ENCODE measurements around the gene ABCB8. TPM values are rescaled to one million over a fixed set of nuclear protein-coding genes. Genes with fewer than 3 reads are reported as not detected.

The ABCB8 gene
- total RNA-seq, 2 experiments from 2014 or later, result 57.0 to 62.2 TPM

- Histone ChIP-seq H3K4me1 (ENCODE audit: insufficient read depth, low read length) (peaks cover 21% of the 10 kb centered on the region), H3K27ac (ENCODE audit: low read depth in 1 of 2, low read length in 2 of 2) (no peak overlapping the region), H3K27me3 (ENCODE audit: control insufficient read depth in 1 of 2, insufficient read depth in 2 of 2, low read length in 2 of 2) (no peaks in the 10 kb centered on the region), H3K4me3 (ENCODE audit: low read length) (no peak overlapping the region), H3K9me3 (ENCODE audit: control insufficient read depth in 1 of 2, insufficient read depth in 1 of 2, low read length in 2 of 2) (no peaks in the 10 kb centered on the region), H3K36me3 (ENCODE audit: insufficient read depth, low read length) (peaks cover 57% of the 10 kb centered on the region)
- Mint-ChIP-seq H3K9me3 (no peaks in the 10 kb centered on the region), H3K4me3 (no peak overlapping the region), H3K27ac (no peak overlapping the region), H3K36me3 (ENCODE audit: low read depth) (peaks cover 43% of the 10 kb centered on the region), H3K4me1 (ENCODE audit: low read depth) (peaks cover 18% of the 10 kb centered on the region), H3K27me3 (no peaks in the 10 kb centered on the region)
- no peak for DNase-seq
- CTCF ChIA-PET, result interaction anchor here (0.9 kb wide), 1 partner anchor 16 kb away, joined by 3 read pairs; no protein-coding TSS in a partner anchor
- POLR2A ChIA-PET, result no interaction called here
- TF ChIP-seq, protein P1, sequence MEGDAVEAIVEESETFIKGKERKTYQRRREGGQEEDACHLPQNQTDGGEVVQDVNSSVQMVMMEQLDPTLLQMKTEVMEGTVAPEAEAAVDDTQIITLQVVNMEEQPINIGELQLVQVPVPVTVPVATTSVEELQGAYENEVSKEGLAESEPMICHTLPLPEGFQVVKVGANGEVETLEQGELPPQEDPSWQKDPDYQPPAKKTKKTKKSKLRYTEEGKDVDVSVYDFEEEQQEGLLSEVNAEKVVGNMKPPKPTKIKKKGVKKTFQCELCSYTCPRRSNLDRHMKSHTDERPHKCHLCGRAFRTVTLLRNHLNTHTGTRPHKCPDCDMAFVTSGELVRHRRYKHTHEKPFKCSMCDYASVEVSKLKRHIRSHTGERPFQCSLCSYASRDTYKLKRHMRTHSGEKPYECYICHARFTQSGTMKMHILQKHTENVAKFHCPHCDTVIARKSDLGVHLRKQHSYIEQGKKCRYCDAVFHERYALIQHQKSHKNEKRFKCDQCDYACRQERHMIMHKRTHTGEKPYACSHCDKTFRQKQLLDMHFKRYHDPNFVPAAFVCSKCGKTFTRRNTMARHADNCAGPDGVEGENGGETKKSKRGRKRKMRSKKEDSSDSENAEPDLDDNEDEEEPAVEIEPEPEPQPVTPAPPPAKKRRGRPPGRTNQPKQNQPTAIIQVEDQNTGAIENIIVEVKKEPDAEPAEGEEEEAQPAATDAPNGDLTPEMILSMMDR (IDR thresholded peaks at IDR 0.05), result no peak
- intact Hi-C loops (cut with DNase I, micrococcal nuclease), result no loop called here
- no peak for ATAC-seq (ENCODE audit: poor library complexity)
Measured at GRCh38 chr7:151075978-151076426, 47.8 kb downstream of the ABCB8 start.

DNA sequence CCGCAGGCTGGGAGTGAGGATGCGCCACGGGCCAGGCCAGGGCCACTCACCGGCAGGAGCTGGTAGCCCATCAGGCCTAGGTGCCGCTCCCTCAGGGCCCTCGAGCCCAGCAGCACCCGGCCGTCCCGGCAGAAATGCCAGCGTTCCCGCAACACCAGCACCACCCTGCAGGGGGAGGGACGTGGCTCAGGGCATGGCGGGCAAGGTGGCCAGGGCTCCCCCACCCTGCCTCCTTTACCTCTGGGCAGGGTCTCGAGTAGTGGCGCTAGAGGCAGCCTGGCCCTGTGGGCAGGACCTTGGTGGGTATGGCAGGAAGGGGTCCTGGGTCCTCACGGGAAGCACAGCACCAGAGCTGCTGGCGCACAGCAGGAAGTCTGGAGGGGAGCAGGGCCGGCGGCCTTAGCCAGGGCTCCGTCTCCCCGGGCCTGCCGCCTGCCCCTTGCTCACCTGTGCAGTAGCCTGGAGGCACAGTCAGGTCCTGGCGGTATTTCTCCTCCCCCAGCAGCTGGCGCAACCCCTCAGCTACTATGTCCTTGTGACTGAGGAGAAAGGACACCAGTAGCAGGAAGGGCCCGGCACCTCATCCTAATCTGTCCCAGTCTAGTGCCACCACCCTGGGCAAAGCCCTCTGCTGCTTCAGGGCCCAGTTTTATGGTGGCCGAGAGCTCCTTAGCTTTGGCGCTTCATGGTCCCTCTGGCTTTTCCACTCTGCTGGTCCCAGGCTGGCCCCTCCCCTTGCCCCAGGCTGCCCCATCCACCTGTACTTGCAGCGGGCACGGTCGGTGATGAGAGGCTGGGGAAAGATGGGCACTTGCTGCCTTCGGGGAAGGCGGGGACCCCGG, 48.8 kb downstream of the ABCB8 start:
- H3K9me3 ChIP-seq (ENCODE audit: control insufficient read depth in 1 of 2, insufficient read depth in 1 of 2, low read length in 2 of 2), result no peaks in the 10 kb centered on the region
- POLR2A ChIA-PET, result interaction anchor here (1.4 kb wide), 1 partner anchor 18 kb away, joined by 4 read pairs; no protein-coding TSS in a partner anchor
- H3K4me1 Mint-ChIP-seq (ENCODE audit: low read depth), result peaks cover 18% of the 10 kb centered on the region

GRCh38 chr7:151077705-151078232, 49.5 kb downstream of the ABCB8 start:
- intact Hi-C loops (cut with DNase I, micrococcal nuclease), result no loop called here
- Mint-ChIP-seq H3K4me1 (ENCODE audit: low read depth) (peaks cover 21% of the 10 kb centered on the region), H3K9me3 (no peaks in the 10 kb centered on the region), H3K4me3 (peak overlapping the region; percentile 92), H3K27ac (peak overlapping the region; percentile 69), H3K36me3 (ENCODE audit: low read depth) (peaks cover 32% of the 10 kb centered on the region), H3K27me3 (no peaks in the 10 kb centered on the region)
- Histone ChIP-seq H3K4me1 (ENCODE audit: insufficient read depth, low read length) (peaks cover 37% of the 10 kb centered on the region), H3K9me3 (ENCODE audit: control insufficient read depth in 1 of 2, insufficient read depth in 1 of 2, low read length in 2 of 2) (no peaks in the 10 kb centered on the region), H3K4me3 (ENCODE audit: low read length) (no peak overlapping the region), H3K27me3 (ENCODE audit: control insufficient read depth in 1 of 2, insufficient read depth in 2 of 2, low read length in 2 of 2) (no peaks in the 10 kb centered on the region), H3K36me3 (ENCODE audit: insufficient read depth, low read length) (peaks cover 44% of the 10 kb centered on the region), H3K27ac (ENCODE audit: low read depth in 1 of 2, low read length in 2 of 2) (no peak overlapping the region)
- ATAC-seq (ENCODE audit: poor library complexity), result no peak
- ChIA-PET POLR2A (interaction anchor here (1.4 kb wide), 1 partner anchor 19 kb away, joined by 4 read pairs; no protein-coding TSS in a partner anchor), CTCF (no interaction called here)
- TF ChIP-seq, protein P1 (IDR thresholded peaks at IDR 0.05), result no peak
- no peak for DNase-seq

More for the DNA sequence above, 48.8 kb downstream of the ABCB8 start:
- Histone ChIP-seq H3K4me1 (ENCODE audit: insufficient read depth, low read length) (peaks cover 30% of the 10 kb centered on the region), H3K36me3 (ENCODE audit: insufficient read depth, low read length) (peaks cover 47% of the 10 kb centered on the region), H3K27me3 (ENCODE audit: control insufficient read depth in 1 of 2, insufficient read depth in 2 of 2, low read length in 2 of 2) (no peaks in the 10 kb centered on the region), H3K27ac (ENCODE audit: low read depth in 1 of 2, low read length in 2 of 2) (no peak overlapping the region), H3K4me3 (ENCODE audit: low read length) (no peak overlapping the region)
- peak in 2 of 14 experiments; percentile 29 to 50 for DNase-seq
- peaks cover 34% of the 10 kb centered on the region for H3K36me3 Mint-ChIP-seq (ENCODE audit: low read depth)
- H3K27ac Mint-ChIP-seq, result no peak overlapping the region
- TF ChIP-seq, protein P1 (IDR thresholded peaks at IDR 0.05), result no peak
- no peak for ATAC-seq (ENCODE audit: poor library complexity)
- no peaks in the 10 kb centered on the region for H3K27me3 Mint-ChIP-seq
- H3K4me3 Mint-ChIP-seq, result no peak overlapping the region
- no peaks in the 10 kb centered on the region for H3K9me3 Mint-ChIP-seq
- intact Hi-C loops (cut with DNase I, micrococcal nuclease), result no loop called here
- CTCF ChIA-PET, result no interaction called here
